Measurements from ENCODE around the gene ZRSR2. TPM values are rescaled to one million over a fixed set of nuclear protein-coding genes. Genes with fewer than 3 reads are reported as not detected.

The ZRSR2 gene
- total RNA-seq, 1 donor = 2.9 TPM

DNA sequence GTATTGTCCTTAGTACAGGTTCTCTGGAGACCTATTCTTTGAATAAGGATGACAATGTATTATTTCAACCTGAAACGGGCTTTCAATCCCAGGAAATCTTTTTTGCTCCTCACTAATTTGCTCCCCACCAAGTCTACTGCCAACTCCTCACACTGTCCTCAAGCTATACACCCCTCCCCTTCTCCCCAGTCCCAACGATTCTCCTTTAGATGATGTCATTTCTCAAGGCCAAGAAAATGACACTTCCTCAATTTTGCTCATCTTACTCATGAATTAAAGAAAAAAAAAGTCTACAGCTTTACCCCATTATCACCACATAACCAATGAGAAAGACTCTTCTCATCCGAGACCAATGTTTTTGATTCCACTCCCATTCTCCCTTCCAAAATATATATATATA, 43.8 kb downstream of the ZRSR2 start:
- Histone ChIP-seq H3K27ac (ENCODE audit: low read depth, low read length) (no peak overlapping the region), H3K4me3 (ENCODE audit: insufficient read depth, low read length) (no peak overlapping the region), H4K20me1 (ENCODE audit: insufficient read depth, low read length) (no peaks in the 10 kb centered on the region), H3K4me2 (ENCODE audit: insufficient read depth, low read length) (no peak overlapping the region), H3K9me3 (ENCODE audit: low read depth, low read length) (no peaks in the 10 kb centered on the region), H3K79me2 (ENCODE audit: insufficient read depth, low read length) (no peaks in the 10 kb centered on the region), H3K36me3 (ENCODE audit: insufficient read depth, low read length) (no peaks in the 10 kb centered on the region), H3K4me1 (ENCODE audit: insufficient read depth, low read length) (no peaks in the 10 kb centered on the region), H2AFZ (ENCODE audit: low read length) (no peak overlapping the region), H3K27me3 (ENCODE audit: insufficient read depth, low read length) (no peaks in the 10 kb centered on the region)
- no peak for DNase-seq (ENCODE audit: insufficient read length, low spot score, missing footprints)
- TF ChIP-seq, protein P1, sequence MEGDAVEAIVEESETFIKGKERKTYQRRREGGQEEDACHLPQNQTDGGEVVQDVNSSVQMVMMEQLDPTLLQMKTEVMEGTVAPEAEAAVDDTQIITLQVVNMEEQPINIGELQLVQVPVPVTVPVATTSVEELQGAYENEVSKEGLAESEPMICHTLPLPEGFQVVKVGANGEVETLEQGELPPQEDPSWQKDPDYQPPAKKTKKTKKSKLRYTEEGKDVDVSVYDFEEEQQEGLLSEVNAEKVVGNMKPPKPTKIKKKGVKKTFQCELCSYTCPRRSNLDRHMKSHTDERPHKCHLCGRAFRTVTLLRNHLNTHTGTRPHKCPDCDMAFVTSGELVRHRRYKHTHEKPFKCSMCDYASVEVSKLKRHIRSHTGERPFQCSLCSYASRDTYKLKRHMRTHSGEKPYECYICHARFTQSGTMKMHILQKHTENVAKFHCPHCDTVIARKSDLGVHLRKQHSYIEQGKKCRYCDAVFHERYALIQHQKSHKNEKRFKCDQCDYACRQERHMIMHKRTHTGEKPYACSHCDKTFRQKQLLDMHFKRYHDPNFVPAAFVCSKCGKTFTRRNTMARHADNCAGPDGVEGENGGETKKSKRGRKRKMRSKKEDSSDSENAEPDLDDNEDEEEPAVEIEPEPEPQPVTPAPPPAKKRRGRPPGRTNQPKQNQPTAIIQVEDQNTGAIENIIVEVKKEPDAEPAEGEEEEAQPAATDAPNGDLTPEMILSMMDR (IDR thresholded peaks at IDR 0.05; ENCODE audit: extremely low read depth, low read depth, low read length) = no peak

GRCh38 chrX:15834827-15835595, 44.7 kb downstream of the ZRSR2 start:
- DNase-seq (ENCODE audit: insufficient read length, low spot score, missing footprints) = no peak
- no peaks in the 10 kb centered on the region for H3K79me2 ChIP-seq (ENCODE audit: insufficient read depth, low read length)
- H3K9me3 ChIP-seq (ENCODE audit: low read depth, low read length) = no peaks in the 10 kb centered on the region
- no peaks in the 10 kb centered on the region for H3K4me1 ChIP-seq (ENCODE audit: insufficient read depth, low read length)
- no peak overlapping the region for H3K4me3 ChIP-seq (ENCODE audit: insufficient read depth, low read length)
- TF ChIP-seq, protein P1 (IDR thresholded peaks at IDR 0.05; ENCODE audit: extremely low read depth, low read depth, low read length) = no peak
- H4K20me1 ChIP-seq (ENCODE audit: insufficient read depth, low read length) = no peaks in the 10 kb centered on the region
- H3K4me2 ChIP-seq (ENCODE audit: insufficient read depth, low read length) = no peak overlapping the region
- H3K27ac ChIP-seq (ENCODE audit: low read depth, low read length) = no peak overlapping the region
- H2AFZ ChIP-seq (ENCODE audit: low read length) = no peak overlapping the region
- H3K27me3 ChIP-seq (ENCODE audit: insufficient read depth, low read length) = no peaks in the 10 kb centered on the region
- H3K36me3 ChIP-seq (ENCODE audit: insufficient read depth, low read length) = no peaks in the 10 kb centered on the region

DNA sequence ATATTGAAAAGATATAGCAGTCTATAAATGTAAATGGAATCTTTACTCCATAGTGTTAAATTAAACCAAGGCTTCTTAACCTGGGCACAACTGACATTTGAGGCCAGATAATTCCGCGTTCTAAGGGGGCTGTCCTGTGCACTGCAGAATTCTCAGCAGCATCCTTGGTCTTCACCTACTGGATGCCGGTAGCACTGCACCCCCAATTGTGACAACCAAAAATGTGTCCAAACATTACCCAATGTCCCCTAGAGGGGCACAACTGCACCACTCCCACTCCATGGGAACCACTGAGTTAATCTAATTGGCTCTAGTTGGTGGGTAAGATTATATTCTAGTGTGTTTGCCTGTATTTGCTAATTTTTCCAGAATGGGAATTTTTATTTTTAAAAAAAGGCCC, 47.7 kb downstream of the ZRSR2 start:
- no peaks in the 10 kb centered on the region for H4K20me1 ChIP-seq (ENCODE audit: insufficient read depth, low read length)
- TF ChIP-seq, protein P1 (IDR thresholded peaks at IDR 0.05; ENCODE audit: extremely low read depth, low read depth, low read length) = peak; percentile 43
- no peak overlapping the region for H3K27ac ChIP-seq (ENCODE audit: low read depth, low read length)
- no peaks in the 10 kb centered on the region for H3K79me2 ChIP-seq (ENCODE audit: insufficient read depth, low read length)
- H3K4me1 ChIP-seq (ENCODE audit: insufficient read depth, low read length) = no peaks in the 10 kb centered on the region
- no peak overlapping the region for H2AFZ ChIP-seq (ENCODE audit: low read length)
- DNase-seq (ENCODE audit: insufficient read length, low spot score, missing footprints) = no peak
- no peak overlapping the region for H3K4me3 ChIP-seq (ENCODE audit: insufficient read depth, low read length)
- H3K4me2 ChIP-seq (ENCODE audit: insufficient read depth, low read length) = no peak overlapping the region
- H3K27me3 ChIP-seq (ENCODE audit: insufficient read depth, low read length) = no peaks in the 10 kb centered on the region
- H3K36me3 ChIP-seq (ENCODE audit: insufficient read depth, low read length) = no peaks in the 10 kb centered on the region
- no peaks in the 10 kb centered on the region for H3K9me3 ChIP-seq (ENCODE audit: low read depth, low read length)

GRCh38 chrX:15841853-15842516, 51.7 kb downstream of the ZRSR2 start:
- Histone ChIP-seq H4K20me1 (ENCODE audit: insufficient read depth, low read length) (no peaks in the 10 kb centered on the region), H3K36me3 (ENCODE audit: insufficient read depth, low read length) (no peaks in the 10 kb centered on the region), H3K4me3 (ENCODE audit: insufficient read depth, low read length) (no peak overlapping the region), H3K9me3 (ENCODE audit: low read depth, low read length) (no peaks in the 10 kb centered on the region), H3K4me1 (ENCODE audit: insufficient read depth, low read length) (no peaks in the 10 kb centered on the region), H3K27ac (ENCODE audit: low read depth, low read length) (no peak overlapping the region), H3K27me3 (ENCODE audit: insufficient read depth, low read length) (no peaks in the 10 kb centered on the region), H2AFZ (ENCODE audit: low read length) (no peak overlapping the region), H3K4me2 (ENCODE audit: insufficient read depth, low read length) (no peak overlapping the region), H3K79me2 (ENCODE audit: insufficient read depth, low read length) (no peaks in the 10 kb centered on the region)
- TF ChIP-seq, protein P1 (IDR thresholded peaks at IDR 0.05; ENCODE audit: extremely low read depth, low read depth, low read length) = no peak
- DNase-seq (ENCODE audit: insufficient read length, low spot score, missing footprints) = no peak
